GM13977 (cell line): Measurements from ENCODE around the gene C1orf87.

Experiments
- DNase-seq: peaks from one replicate; pipeline ENCODE4 v3.0.0; 2012; ENCODE audit warnings: low spot score
- in situ Hi-C: fragments of 300-500 bp; cut with MboI; formaldehyde crosslinking; loops from one replicate; pipeline ENCODE4 v1.12.0; 2022; ENCODE audit warnings: low sequenced_read_pairs, low pct_unique_long_range_greater_than_20kb, mixed read lengths, inconsistent platforms; ENCODE audit not compliant: unreplicated experiment
- TF ChIP-seq, protein P1 (sequence below): IDR thresholded peaks from 2 replicates; pipeline ENCODE4 v1.5.1; 2012; ENCODE audit warnings: mild to moderate bottlenecking, control low read depth; ENCODE audit not compliant: insufficient read depth; ENCODE audit errors: extremely low read depth, missing control alignments

C1orf87 gene

DNA sequence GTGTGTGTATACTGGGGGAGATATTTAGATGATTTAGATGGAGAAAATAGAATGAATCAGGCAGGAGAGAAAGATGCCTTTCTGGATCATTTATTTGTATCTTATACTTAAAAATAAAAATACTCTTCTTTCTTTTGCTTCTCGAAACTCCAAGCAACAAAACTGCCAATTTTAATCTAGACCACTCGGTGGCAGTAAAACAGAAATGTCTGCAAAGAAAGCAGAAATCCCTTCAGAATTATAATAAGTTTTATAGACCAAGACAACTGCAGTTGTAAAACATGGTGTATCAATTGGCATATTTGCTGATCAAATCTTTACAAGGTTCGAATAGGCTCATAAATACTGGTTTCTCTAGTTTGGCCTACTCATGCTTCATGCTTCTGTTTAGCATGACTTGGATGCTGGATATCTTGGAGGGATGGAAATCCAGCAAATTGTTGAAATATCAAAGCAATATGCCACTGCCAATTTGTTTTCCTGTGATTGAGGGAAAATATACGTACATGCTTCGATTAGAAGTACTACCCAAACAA is 15.1 kb upstream of the C1orf87 start:
- DNase-seq = no peak
- in situ Hi-C loops = no loop called here
- TF ChIP-seq, protein P1, sequence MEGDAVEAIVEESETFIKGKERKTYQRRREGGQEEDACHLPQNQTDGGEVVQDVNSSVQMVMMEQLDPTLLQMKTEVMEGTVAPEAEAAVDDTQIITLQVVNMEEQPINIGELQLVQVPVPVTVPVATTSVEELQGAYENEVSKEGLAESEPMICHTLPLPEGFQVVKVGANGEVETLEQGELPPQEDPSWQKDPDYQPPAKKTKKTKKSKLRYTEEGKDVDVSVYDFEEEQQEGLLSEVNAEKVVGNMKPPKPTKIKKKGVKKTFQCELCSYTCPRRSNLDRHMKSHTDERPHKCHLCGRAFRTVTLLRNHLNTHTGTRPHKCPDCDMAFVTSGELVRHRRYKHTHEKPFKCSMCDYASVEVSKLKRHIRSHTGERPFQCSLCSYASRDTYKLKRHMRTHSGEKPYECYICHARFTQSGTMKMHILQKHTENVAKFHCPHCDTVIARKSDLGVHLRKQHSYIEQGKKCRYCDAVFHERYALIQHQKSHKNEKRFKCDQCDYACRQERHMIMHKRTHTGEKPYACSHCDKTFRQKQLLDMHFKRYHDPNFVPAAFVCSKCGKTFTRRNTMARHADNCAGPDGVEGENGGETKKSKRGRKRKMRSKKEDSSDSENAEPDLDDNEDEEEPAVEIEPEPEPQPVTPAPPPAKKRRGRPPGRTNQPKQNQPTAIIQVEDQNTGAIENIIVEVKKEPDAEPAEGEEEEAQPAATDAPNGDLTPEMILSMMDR = no peak

DNA sequence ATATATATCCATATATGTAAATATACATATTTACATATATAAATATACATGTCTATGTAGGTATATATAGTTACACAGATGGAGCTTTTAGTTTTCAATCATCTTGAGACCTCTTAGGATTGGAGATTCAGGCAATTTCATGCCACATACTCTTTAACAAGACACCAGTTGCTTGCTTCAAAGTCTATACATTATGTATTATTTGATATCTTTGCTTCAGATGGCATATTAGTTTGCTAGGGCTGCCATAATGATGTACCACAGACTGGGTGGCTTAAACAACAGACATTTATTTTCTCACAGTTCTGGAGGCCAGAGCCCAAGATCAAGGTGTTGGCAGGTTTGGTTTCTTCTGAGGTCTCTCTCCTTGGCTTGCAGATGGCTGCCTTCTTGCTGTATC is 14.1 kb upstream of the C1orf87 start:
- DNase-seq = no peak
- TF ChIP-seq, protein P1 = no peak
- in situ Hi-C loops = no loop called here

DNA sequence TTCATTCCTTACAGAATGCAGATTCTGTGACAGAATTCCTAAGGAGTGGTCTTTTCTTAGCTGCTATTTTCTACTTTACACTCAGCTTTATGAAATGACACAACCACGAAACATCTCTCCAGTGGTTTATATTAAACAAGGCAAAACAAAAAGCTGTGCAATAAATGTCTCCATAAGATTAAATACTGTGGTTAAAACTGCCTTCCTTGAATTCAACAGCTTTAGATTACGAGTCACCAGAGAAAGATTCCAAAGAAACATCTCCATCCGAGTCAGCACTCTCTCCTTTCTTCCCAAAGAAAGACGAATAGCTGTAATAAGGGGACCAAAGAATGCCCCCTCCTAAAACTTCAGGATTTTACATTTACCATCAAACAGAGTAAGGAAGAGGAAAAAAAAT is 4.6 kb upstream of the C1orf87 start:
- in situ Hi-C loops = no loop called here
- no peak for DNase-seq
- TF ChIP-seq, protein P1 = no peak

DNA sequence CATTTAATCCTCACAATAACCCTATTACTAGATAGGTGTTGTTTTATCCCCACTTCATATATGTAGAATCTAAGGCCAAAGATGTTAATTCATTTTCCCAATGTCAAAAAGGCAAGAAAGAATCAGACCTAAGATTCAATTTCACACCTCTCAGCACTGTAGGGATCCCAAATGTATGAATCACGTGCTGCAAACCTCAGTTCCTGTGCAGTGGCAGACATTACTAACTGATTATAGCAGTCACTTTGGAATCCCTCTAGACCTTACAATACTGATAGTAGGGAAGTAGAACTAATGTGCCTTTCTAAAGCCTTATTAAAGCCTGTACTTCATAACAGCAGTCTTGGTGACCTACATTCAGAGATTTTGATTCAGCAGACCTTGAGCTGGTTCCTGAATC is 2.3 kb downstream of the C1orf87 start:
- TF ChIP-seq, protein P1 = no peak
- in situ Hi-C loops = no loop called here
- no peak for DNase-seq

DNA sequence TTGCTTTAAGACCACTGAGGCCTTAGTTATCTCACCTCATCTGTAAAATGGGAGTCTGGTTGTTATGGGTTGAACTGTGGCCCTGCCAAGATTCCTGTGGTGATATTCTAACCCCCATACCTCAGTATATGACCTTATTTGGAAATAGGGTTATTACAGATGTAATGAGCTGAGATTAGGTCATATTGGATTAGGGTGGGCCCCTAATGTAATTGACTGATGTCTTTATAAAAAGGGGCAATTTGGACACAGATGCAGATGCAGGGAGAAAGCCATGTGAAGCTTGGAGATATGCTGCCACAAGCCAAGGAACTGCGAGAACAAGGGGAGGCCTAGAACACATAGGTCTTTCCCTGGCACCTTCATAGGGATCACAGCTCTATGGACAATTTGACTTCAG is 3.9 kb downstream of the C1orf87 start:
- in situ Hi-C loops = no loop called here
- TF ChIP-seq, protein P1 = no peak
- no peak for DNase-seq

DNA sequence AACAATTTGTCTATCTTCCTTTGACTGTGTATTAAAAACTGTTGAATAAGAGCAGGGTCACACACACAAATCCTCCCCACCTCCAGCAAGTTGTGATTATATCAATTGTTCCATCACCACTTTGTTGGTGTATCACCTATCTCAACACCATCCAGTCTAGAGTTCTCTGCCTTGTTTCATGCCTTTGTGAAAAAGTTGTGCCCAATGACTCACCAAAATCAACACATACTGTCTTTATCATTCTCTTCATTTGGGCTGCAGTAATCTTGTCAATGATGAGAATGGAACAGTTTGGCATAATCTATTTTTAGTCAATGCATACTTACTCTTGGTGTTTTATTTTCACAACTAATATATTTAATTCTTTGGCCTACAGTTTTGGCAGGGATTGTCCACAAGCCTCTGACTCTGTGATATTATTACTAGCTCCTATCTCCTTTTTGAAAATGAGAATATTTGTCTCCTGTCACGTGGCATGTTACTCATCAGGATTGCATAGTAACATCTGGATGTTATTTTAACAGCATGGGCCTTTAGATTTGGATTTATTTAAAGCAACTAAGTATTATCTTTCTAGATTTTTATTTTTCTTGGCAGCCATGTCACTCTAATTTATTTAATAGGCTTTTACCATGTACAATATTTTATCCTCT is 5.1 kb downstream of the C1orf87 start:
- TF ChIP-seq, protein P1 = no peak
- in situ Hi-C loops = no loop called here
- no peak for DNase-seq
